ENCODE data around the gene ERFL.
"Not testable (repeated sequence)": the region's sequence is repeated elsewhere in the genome, so short reads cannot be mapped to it uniquely, and the experiment has no call there.

Gene ERFL

DNA sequence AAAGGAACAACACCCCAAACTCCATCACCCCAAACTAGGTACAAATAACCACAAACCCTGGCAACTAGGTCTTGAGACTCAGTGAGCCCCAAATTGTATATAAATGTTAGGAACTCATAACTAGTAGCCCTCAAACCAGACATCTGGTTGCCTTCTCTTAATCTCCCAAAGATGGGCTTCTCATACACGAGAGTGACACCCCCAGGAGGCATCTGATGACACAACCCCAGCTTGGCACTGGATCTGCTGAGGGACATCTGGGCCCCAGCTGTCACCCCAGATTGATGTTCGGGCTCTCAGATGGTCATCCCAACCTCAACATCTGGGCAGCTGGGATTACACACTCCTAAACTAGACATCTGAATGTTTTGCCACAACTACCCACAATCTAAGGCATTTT, 16.1 kb upstream of the ERFL start:
- no peak for DNase-seq (ENCODE audit: low read depth in 2 of 2)
- TF ChIP-seq, protein P1, sequence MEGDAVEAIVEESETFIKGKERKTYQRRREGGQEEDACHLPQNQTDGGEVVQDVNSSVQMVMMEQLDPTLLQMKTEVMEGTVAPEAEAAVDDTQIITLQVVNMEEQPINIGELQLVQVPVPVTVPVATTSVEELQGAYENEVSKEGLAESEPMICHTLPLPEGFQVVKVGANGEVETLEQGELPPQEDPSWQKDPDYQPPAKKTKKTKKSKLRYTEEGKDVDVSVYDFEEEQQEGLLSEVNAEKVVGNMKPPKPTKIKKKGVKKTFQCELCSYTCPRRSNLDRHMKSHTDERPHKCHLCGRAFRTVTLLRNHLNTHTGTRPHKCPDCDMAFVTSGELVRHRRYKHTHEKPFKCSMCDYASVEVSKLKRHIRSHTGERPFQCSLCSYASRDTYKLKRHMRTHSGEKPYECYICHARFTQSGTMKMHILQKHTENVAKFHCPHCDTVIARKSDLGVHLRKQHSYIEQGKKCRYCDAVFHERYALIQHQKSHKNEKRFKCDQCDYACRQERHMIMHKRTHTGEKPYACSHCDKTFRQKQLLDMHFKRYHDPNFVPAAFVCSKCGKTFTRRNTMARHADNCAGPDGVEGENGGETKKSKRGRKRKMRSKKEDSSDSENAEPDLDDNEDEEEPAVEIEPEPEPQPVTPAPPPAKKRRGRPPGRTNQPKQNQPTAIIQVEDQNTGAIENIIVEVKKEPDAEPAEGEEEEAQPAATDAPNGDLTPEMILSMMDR (IDR thresholded peaks at IDR 0.05; ENCODE audit: low read depth, low read length): no peak
- no peak overlapping the region for H3K4me3 ChIP-seq (replicated peaks in 1 of 2; ENCODE audit: low read depth in 2 of 2, low read length in 2 of 2)

DNA sequence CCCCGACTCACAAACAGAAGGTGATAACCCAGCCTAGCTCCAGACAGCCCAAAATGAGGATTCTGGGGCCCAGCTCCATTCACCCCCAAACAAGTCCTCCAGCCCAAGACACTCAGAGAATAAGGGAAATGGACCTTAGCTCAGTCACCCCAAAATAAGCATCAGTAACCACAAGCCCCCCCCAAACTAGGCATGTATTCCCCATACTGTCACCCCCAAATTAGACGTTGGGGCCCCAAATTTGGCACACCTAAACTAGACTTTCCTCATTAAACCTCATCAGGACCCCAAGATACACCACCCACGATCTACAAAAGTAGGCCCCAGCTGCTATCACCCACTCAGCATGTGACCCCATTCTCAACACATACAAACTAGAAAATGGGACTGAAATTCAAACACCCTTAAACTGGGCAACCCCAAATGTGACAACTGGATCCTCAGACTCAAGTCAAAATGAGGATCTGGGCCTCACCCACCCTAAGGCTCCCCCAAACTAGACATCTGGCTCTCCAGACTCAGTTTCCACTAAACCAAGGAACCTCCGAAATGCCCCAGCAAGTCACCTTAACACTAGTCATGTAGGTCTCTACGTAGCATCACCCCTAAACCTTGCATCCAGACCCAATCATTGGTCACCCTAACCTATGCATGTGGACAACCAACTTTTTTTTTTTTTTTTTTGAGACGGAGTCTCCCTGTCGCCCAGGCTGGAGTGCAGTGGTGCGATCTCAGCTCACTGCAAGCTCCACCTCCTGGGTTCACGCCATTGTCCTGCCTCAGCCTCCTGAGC, 13.4 kb upstream of the ERFL start:
- no peak for DNase-seq (ENCODE audit: low read depth in 2 of 2)
- H3K4me3 ChIP-seq (replicated peaks in 1 of 2; ENCODE audit: low read depth in 2 of 2, low read length in 2 of 2): no peak overlapping the region
- TF ChIP-seq, protein P1 (IDR thresholded peaks at IDR 0.05; ENCODE audit: low read depth, low read length): no peak

DNA sequence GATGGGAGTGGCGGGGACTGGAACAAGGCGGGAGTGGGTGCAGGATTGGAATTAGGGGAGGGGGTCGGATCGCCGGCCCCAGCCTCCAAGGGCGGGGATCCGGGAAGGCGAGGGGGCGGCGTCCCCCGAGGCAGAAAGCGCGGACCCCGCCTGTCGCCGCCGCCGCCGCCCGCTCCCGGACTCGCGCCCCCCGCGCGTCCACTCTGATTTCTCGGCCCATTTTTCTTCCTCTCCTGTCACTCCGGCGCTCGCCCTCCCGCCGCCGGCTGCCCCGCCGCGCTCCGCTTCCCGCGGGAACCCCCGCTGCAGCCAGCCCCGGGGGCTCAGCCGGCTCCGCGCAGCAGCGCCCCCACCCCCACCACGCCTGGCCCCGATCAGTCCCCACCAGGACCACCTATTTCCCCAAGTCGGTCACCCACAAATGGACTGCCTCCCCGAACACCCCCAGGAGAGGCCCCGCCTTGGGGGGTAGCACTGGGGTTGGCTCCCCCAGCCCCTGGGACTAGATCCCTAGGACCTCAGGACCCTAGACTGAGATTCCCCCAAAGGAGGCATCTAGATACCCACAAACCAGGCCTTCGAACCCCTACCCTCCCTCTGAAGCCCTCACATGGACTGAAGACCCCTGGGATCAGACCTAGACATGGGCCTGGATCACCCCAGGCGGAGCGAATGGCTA, 12.6 kb upstream of the ERFL start:
- TF ChIP-seq, protein P1 (IDR thresholded peaks at IDR 0.05; ENCODE audit: low read depth, low read length): no peak
- no peak for DNase-seq (ENCODE audit: low read depth in 2 of 2)
- peak overlapping the region; percentile 49 to 50 for H3K4me3 ChIP-seq (replicated peaks in 1 of 2; ENCODE audit: low read depth in 2 of 2, low read length in 2 of 2)

DNA sequence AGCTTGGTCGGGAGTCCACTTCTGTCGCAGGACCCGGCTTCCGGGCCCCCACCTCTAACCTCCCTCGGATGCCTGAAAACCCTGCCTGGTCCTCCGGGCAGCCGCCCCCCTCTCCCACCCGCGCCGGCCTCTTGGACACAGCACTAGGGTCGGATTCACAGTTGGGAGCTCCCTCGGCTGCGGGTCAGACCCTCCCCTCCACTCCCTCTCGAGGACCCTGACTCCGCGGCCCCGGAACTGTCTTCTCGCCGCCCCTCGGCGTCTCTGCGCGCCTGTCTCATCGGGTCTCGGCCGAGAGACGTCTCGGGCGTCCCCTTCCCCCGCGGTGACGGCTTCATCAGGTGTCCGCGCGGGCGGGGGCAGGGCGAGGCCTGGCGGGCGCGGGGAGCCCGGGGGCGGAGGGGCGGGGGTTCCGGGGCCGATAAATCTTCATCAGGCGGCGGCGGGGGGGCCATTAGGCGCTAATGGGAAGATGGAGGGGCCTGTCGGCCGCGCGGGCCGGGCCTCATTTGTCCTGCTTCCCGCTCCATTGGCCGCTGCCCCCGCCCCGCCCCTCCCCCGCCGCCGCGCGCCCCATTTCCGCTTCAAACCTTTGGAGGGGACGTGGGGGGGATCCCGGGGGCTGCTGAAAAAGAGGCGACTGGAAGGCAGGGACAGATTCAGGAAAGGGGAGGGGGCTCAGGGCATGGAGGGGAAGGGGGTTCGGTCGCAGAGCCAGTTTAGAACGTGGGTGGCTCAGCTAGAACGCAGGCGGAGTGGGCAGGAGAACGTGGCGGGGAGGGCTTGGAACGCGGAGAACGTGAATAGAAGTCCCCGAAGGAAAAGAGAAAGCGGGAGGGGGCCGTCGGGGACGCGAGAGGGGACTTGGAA, 11.8 kb upstream of the ERFL start:
- TF ChIP-seq, protein P1 (IDR thresholded peaks at IDR 0.05; ENCODE audit: low read depth, low read length): no peak
- no peak for DNase-seq (ENCODE audit: low read depth in 2 of 2)
- peak overlapping the region; percentile 49 to 50 for H3K4me3 ChIP-seq (replicated peaks in 1 of 2; ENCODE audit: low read depth in 2 of 2, low read length in 2 of 2)

DNA sequence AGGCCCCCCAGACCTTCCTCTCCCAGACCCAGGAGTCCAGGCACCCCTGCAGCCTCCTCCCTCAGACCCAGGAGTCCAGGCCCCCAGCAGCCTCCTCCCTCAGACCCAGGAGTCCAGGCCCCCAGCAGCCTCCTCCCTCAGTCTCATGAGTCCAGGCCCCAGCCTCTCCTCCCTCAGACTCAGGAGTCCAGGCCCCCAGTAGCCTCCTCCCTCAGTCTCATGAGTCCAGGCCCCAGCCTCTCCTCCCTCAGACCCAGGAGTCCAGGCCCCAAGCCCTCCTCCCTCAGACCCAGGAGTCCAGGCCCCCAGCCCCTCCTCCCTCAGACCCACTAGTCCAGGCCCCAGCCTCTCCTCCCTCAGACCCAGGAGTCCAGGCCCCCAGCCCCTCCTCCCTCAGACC, 11.0 kb upstream of the ERFL start:
- not testable (repeated sequence) for DNase-seq (ENCODE audit: low read depth in 2 of 2); H3K4me3 ChIP-seq (replicated peaks in 1 of 2; ENCODE audit: low read depth in 2 of 2, low read length in 2 of 2)

DNA sequence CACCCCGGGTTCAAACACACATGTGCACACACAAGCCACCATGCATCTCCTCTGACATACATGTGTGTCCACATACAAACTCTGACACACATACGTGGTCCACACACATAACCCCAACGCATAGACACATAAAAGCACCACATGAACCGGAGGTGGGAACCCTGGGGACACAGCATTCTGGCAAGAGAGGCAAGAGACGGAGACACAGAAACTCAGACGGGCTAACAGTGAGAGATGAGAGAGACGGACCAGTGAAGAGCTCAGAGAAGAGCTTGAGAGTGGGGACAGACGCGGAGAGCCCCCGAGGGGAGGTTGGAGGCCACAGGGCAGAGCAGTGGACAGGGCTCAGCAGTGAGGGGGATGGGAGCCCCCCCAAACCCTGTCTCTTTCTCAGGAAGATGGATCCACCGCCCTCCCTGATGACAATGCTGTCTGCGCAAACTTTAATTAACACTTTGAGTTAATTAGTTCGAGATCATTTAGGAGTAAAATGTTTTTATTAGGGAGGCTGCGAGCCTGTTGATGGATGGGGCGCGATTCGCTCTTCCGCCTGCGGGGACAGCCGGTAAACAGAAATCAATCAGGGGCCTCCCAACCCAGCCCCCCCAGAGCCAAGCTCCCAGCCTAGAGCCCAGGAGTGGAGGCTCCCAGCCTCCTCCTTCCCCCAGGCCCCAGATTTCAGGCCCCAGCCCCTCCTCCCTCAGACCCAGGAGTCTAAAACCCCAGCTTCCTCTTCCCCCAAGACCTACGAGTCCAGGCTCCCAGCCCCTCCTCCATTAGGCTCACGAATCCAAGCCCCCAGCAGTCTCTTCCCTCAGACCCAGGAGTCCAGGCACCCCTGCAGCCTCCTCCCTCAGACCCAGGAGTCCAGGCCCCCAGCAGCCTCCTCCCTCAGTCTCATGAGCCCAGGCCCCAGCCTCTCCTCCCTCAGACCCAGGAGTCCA, 9.5 kb upstream of the ERFL start:
- TF ChIP-seq, protein P1 (IDR thresholded peaks at IDR 0.05; ENCODE audit: low read depth, low read length): no peak
- H3K4me3 ChIP-seq (replicated peaks in 1 of 2; ENCODE audit: low read depth in 2 of 2, low read length in 2 of 2): no peak overlapping the region
- DNase-seq (ENCODE audit: low read depth in 2 of 2): no peak
